HG03432 (cell line): ENCODE results near the gene CA6.
"Not testable (repeated sequence)": the region's sequence is repeated elsewhere in the genome, so short reads cannot be mapped to it uniquely, and the experiment has no call there.

Experiments used
- ATAC-seq: cut with Tn5 transposase; IDR thresholded peaks from one replicate; pipeline ENCODE4 v1.9.1; 2021; ENCODE audit warnings: mild to moderate bottlenecking, moderate library complexity; ENCODE audit not compliant: unreplicated experiment

The CA6 gene

DNA sequence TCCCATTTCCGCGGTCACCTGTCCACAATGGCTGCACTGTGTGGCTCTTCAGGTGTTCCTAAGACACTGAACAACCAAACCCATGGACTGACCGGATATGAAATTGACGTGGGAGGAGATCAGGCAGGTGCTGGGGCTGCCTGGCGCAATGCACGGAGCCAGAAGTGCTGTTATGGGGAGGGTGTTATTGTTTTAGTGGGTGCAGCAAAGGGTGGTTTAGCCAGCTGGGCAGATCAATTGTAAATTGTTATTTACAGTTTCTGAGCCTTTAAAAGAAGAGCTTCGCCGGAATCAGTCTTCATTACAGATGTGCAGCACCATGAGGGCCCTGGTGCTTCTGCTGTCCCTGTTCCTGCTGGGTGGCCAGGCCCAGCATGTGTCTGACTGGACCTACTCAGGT lies at the start of gene CA6:
CA6 (plus strand) TSS at position 301 of the 400 bp plus-strand sequence; CDS start at position 320, 19 bp downstream.
- no peak for ATAC-seq

DNA sequence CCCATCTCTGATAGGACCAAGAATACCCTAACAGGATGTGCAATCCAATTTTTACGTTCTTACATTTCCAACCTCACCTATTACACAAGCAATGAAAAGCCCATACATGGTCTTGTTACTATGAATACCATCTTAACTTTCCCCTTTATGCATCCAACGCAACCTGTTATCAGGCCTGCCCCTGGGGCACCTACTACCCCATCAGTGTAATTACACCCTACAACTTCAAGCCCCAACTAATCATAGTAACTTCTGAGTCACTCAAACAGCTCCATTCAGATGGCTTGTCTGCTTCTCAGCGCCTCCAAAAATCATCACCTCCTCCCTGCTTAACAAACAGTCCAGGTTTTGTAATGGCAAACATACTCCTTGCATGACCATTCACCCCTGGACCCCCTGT lies 48.9 kb upstream of the CA6 start:
- ATAC-seq = not testable (repeated sequence)

DNA sequence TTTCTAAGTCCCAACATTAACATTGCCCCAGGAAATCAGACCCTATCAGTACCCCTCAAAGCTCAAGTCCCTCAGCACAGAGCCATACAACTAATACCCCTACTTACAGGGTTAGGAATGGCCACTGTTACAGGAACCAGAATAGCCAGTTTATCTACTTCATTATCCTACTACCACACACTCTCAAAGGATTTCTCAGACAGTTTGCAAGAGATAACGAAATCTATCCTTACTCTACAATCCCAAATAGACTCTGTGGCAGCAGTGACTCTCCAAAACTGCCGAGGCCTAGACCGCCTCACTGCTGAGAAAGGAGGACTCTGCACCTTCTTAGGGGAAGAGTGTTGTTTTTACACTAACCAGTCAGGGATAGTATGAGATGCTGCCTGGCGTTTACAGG lies 48.2 kb upstream of the CA6 start:
- ATAC-seq = not testable (repeated sequence)

DNA sequence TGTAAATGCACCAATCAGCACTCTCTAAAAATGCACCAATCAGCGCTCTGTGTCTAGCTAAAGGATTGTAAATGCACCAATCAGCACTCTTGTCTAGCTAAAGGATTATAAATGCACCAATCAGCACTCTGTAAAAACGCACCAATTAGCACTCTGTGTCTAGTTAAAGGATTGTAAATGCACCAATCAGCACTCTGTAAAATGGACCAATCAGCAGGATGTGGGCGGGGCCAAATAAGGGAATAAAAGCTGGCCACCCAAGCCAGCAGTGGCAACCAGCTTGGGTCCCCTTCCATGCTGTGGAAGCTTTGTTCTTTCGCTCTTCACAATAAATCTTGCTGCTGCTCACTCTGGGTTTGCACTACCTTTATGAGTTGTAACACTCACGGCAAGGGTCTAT lies 47.2 kb upstream of the CA6 start:
- ATAC-seq = not testable (repeated sequence)

DNA sequence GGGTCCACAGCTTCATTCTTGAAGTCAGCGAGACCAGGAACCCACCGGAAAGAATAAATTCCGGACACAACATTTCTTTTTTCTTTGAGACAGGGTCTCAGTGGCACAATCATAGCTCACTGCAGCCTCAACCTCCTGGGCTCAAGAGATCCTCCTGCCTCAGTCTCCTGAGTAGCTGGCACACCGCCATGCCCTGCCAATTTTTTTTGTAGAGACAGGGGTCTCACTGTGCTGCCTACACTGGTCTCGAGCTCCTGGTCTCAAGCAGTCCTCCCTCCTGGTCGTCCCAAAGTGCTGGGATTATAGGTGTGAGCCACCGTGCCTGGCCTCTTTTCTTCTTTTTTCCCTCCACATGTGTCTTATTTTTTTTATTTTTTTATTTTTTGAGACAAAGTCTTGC lies 46.6 kb upstream of the CA6 start:
- ATAC-seq = no peak

DNA sequence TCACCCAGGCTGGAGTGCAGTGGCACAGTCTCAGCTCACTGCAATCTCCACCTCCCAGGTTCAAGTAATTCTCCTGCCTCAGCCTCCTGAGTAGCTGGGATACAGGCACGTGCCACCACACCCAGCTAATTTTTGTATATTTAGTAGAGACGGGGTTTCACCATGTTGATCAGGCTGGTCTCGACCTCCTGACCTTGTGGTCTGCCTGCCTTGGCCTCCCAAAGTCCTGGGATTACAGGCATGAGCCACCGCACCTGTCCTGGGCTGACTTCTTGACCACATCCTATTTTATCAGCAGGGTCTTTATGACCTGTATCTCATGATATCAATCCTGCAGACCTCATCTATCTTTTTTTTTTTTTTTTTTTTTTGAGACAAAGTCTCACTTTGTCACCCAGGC lies 45.0 kb upstream of the CA6 start:
- not testable (repeated sequence) for ATAC-seq

DNA sequence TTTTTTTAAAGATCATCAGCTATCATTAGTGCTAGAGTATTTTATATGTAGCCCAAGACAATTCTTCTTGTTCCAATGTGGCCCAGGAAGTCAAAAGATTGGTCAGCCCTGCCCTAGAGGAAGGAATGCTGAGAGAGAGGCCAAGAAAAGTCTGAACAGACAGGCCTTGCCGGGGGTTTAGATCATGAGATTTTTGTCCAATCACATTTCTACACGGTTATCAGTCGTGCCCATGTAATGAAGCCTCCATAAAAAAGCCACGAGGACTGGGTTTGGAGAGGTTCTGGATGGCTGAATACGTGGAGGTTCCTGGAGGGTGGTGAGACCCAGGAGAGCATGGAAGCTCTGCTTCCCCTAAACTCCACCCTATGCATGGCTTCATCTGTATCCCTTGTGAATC lies 42.9 kb upstream of the CA6 start:
- ATAC-seq = no peak

DNA sequence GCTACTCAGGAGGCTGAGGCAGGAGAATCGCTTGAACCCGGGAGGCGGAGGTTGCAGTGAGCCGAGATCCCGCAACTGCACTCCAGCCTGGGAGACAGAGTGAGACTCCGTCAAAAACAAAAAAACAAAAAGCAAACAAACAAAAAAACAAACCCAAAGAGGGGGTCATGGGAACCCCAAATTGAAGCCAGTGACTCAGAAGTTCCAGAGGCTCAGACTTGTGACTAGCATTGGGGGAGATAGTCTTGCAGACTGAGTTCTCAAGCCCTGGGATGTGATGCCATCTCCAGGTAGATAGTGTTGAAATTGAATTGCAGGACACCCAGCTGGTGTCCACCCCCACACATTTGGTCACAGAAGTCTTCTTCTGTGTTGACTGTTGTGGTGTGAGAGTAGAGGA lies 42.3 kb upstream of the CA6 start:
- no peak for ATAC-seq

DNA sequence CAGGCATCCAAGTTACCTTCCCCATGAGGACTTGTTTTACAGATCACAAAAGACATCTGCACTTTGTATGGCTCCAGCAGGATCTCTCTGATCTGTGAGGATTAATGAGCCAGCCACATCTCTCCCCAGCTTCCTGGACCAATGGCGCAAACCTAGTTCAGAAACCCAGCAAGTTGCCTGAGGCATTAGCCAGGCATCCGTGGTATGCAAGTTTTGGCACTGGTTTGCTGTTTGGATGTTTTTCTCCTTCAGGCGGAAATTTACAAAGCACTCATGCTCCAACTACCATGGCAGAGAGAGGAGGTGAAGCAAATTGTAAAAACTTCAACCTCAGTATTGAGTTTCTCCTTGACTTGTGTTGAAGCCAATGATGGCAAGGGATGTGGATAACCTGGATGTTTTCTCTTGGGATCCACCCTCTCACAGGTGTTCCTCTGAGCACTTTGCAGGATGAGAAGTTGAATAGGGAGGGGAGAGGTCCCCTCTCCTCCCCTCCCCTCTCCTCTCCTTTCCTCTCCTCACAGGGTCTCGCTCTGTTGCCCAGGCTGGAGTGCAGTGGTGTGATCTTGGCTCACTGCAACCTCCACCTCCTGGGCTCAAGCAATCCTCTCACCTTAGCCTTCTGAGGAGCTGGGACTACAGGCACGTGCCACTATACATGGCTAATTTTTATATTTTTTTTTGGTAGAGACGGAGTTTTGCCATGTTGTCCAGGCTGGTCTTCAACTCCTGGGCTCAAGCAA lies 41.6 kb upstream of the CA6 start:
- ATAC-seq = no peak

DNA sequence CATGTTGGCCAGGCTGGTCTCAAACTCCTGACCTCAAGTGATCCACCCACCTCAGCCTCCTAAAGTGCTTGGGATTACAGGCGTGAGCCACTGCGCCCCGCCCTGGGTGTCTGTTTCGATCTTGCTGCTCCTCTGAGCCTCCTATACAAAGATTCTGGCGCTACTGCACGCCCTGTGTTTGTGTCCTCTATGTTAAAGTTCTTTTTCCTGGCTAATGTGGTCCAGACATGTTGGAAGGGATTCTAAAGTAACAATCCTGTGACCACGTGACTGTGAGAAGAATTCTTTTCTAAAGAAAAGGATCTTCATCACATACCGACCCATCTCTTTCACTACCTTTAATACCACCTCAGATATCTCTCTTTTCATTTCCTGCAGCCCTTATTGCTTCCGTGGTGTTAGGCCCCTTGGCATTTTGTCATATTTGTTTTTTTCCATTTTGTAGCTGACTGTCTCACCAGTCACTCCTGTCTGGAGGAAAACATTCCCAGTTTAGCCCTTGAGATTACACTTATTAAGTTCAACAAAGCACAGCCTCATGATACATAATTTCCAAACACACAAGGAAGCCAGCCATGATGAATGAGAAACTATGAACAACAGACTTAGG lies 40.0 kb upstream of the CA6 start:
- ATAC-seq = no peak

DNA sequence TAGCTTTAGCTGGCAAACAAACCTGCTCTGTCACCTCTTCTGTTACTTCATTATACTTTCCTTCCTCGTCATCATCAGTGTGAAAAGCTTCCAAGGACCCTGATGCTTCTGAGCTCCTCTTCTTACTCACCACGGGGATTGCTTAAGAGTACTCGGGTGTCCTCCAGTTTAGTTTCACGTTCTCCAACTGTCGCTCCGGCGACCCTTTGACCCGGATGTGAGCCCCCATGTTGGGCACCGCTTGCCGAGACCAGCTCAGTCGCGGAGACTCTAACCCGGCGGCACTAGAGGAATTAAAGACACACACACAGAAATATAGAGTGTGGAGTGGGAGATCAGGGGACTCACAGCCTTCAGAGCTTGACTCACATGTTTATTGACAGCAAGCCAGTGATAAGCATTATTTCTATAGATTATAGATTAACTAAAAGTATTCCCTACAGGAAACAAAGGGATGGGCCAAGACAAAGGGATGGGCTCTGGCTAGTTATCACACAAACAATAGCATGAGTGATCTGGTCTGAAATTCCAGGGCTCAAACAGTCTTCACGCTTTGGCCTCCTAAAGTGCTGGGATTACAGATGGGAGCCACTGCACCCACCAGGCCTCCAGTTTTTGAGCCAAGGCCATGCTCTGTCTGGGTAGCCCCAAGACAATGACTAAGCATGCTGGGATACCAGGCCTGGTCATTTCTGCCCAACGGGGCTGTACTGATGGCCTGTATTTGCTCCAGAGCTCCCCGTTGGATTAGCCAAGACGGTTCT lies 37.1 kb upstream of the CA6 start:
- no peak for ATAC-seq

DNA sequence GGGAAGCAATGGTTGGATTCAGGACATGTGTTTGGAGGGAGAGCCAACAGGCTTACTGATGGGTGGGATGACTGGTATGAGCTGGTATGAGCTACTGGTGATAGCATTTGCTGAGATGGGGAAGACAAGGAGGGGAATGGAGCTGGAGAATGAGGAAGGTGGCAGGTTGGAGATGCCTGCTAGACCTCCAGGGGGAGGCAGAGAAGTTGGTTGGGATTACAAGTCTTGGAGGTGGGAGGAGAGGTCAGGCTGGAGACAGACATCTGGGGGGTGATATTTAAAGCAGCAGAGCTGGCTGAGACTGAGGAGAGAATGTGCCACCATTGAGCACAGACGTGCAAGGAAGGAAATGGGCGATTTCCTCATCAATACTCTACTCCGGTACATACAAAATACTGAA lies 35.3 kb upstream of the CA6 start:
- ATAC-seq = no peak

DNA sequence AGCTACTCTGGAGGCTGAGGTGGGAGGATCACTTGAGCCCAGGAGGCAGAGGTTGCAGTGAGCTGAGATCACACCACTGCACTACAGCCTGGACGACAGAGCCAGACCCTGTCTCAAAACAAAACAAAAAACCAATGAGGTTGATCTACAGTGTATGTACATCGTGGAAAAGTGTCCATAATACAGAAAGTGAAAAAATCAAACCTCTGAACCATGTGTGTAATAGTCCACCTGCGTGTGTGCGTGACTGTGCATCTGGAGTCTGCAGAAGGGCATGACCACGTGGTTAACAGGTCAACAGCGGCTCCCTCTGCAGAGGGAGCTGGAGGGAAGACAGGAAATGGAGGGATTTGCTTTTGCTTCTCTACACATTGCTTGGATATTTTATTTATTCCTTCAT lies 34.8 kb upstream of the CA6 start:
- ATAC-seq = no peak

DNA sequence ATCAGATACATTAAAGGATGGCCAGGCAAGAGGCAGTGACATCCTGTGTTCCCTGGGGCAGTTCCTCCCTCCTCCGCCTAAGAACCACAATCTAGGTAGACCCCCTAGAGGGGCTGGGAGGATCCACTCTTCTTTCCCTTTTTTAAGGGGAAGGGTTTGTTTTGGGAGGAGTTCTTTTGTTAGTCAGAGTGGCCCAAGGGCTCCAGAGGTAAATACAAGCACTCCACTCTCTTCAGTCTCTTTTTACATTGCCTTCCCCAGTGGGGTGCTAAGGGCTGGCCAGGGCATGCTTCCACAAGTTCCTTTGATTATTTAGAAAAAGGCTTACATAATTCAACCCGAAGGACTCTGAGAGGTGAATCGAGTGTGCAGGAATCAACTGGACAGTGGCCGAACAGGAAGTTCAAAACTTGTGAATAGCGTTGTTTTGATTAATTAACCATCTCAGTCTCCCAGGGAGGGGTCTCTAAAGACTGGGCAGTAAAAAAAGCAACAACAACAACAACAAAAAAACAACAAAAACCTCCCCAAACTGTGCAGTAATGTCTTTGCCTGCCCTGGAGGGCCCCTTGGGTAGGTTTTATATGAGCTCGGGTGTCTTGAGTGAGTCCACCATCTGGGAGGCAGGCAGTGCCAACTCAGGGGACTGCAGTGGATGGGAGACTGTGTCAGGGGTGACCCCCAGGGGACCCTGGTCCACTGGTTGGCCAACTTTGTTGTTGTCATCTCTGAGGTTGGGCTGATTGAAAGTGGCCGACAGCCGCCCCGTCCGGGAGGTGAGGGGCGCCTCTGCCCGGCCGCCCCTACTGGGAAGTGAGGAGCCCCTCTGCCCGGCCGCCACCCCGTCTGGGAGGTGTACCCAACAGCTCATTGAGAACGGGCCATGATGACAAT lies 34.0 kb upstream of the CA6 start:
- no peak for ATAC-seq

DNA sequence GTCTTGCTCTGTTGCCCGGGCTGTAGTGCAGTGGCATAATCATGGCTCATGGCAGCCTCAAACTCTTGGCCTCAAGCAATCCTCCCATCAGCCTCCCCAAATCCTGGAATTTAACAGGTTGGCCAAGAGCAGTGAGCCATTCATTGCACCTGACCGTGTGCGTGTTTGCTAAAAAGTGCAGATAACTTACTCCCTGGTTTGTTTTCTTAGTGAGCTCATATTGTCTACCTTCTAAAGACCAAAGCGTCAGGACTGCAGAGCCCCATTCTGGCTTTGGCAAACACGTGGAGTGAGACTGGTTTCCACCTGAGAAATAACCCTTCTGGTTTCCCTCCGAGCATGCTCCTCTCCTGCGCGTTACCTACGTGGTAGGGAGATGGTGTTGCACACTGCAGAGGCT lies 32.2 kb upstream of the CA6 start:
- ATAC-seq = no peak

DNA sequence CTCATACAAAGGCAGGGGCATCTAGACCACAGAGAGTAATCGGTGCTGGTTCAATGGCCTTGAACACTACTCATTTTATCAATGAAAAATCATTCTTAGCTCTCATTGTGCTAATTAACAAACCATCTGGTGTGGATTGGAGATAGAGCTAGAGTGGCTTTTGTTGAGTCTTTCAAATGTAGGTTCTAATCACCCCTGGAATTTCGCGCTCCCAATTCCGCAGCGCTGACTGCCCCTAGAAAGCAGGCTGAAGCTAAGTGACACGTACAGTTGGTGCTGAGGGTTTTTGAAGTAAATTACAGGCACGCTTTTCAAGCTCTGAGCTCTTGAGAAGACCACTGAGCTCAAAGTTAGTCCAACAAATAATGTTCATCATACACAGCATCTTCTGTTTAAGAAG lies 31.2 kb upstream of the CA6 start:
- ATAC-seq = no peak

DNA sequence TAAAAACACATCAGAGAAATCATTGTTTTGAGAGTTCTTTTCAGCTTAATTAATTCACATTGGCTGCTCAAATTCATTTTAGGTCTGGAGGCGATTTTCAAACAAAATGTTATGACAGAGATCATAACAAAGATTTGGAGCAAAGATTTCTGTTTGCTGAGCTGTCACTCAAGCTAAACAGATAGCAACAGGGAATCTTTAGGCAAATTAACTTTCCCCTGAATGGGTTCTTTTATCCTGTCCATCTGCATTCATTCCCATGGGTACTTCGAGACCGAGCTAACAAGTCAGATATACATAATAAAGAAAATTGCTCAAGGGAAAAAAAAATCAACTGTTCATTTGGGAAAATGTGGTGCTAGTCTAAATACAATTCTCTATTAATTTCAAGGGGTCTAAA lies 30.2 kb upstream of the CA6 start:
- ATAC-seq = no peak

DNA sequence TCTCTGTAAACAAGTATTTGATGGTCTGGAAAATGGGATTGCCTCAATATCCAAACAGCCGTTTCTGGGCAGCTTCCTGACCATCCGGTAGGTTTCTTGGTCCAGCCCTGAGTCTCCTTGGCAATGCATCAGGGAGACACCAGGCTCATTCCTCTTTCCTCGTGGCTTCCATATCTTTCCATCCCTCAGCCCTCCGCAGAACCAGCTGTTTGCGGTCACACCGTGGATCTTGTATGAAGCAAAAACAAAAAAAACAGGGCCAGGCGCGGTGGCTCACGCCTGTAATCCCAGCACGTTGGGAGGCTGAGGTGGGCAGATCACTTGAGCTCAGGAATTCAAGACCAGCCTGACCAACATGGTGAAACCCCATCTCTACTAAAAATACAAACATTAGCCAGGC lies 28.1 kb upstream of the CA6 start:
- ATAC-seq = not testable (repeated sequence)

DNA sequence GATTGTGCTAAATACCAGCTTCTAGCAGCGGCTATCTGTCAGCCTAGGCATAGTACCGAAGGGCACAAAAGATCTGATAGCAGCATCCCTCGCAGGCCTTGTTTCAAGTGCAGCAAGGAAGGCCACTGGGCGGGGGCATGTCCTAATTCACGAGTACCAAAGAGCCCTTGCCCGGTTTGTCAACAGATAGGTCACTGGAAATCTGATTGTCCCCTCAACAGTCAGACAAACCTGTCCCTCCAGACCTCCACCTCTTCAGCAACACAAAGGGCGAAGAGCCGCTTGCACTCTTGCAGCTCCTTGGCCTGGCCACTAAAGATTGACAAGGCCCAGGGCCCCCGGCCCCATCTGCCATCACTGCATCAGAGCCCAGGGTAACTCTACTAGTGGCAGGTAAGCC lies 22.7 kb upstream of the CA6 start:
- no peak for ATAC-seq

DNA sequence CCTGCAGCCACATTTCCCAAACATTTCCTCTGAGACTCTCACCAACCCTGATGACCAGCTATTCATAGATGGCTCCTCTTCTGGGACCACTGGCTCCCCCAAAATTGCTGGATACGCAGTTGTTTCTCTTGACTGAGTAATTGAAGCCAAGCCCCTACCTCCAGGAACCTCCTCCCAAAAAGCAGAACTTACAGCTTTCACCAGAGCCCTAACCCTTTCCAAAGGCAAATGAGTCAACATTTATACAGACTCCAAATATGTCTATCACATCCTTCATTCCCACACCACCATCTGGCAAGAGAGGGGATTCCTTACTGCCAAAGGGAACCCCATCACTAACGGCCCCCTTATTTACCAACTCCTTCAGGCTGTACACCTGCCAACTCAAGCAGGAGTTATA lies 20.3 kb upstream of the CA6 start:
- ATAC-seq = no peak

DNA sequence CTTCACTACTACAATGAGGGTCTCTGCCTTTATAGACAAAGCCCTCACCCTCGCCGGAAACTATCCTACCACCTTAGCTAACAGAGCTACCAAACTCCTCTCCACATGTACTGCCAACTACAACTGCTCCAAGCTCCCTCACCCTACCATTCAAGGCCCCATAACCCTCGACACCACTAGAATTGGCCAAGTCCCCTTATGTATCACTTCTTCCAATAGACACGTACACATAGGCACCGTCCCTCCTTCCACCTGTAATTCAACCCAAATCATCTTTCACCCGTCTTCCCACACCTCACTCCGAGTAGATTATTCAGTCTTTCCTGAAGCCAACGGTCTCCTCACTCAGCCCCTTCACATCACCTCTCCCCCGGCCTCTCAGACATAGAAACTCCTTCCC lies 19.7 kb upstream of the CA6 start:
- no peak for ATAC-seq
